ENCODE results near the gene NCAN. TPM values are rescaled to one million over a fixed set of nuclear protein-coding genes. Genes with fewer than 3 reads are reported as not detected.

The NCAN gene
- polyA plus RNA-seq, 2 of the 4 experiments (the other 2 are of a cell fraction): 0.03 to 0.05 TPM

DNA sequence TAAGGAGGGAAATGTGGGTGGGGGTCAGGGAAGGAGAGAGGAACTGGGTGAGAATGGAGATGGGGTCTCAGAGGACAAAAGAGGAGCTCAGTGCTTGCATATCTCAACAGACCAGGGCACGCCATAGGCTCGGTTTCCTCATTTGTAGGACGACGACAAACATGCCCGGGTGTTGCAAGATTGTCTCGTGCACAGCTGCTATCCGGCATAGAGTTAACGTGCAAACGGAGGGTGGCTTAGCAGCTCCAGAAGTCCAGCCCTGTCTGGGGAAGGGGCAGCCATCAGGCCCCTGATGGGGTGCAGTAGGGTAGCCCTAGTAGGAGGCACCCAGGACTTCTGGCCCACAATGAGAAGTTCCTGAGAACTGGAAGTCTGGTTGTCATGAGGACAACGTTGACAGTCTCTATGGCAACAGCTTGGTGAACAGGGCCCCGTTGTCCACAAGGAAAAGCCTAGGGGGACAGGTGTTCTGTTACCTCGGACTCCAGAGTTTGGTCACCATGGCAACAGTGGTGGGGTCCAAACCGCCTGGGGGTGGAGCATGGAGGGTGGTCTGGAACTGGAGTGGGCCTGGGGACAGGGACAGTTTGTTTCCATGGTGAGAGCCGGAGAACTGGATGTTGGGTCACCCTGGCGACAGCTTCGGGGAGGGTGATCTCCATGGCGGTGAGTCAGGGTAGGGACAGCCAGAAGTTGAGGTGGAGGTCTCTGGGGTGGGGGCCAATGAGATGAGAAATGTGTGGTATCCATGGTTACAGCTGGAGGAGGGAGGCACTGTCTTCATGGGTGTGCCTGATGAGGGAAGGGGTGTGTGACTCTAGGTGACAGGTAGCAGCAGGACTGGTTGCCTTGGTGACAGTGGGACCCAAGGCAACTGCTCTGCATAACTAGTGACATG is 44.6 kb downstream of the NCAN start:
- FAIRE-seq: no peak
- CTCF ChIA-PET: no interaction called here
- Histone ChIP-seq H3K4me1 (no peaks in the 10 kb centered on the region), H3K9me3 (no peaks in the 10 kb centered on the region), H3K4me3 (no peak overlapping the region), H3K27ac (no peak overlapping the region), H3K4me2 (no peak overlapping the region)
- POLR2A ChIA-PET: no interaction called here
- 18% methylated on average over 17 of the region's 17 CpGs for WGBS (ENCODE audit: missing lambda C conversion rate)
- ATAC-seq: peak; percentile 42 to 56; a peak in 4 of 6 replicates
- no peak for TF ChIP-seq BHLHE40 (IDR thresholded peaks at IDR 0.05; ENCODE audit: low read depth, low read length)
- TF ChIP-seq, protein P1, sequence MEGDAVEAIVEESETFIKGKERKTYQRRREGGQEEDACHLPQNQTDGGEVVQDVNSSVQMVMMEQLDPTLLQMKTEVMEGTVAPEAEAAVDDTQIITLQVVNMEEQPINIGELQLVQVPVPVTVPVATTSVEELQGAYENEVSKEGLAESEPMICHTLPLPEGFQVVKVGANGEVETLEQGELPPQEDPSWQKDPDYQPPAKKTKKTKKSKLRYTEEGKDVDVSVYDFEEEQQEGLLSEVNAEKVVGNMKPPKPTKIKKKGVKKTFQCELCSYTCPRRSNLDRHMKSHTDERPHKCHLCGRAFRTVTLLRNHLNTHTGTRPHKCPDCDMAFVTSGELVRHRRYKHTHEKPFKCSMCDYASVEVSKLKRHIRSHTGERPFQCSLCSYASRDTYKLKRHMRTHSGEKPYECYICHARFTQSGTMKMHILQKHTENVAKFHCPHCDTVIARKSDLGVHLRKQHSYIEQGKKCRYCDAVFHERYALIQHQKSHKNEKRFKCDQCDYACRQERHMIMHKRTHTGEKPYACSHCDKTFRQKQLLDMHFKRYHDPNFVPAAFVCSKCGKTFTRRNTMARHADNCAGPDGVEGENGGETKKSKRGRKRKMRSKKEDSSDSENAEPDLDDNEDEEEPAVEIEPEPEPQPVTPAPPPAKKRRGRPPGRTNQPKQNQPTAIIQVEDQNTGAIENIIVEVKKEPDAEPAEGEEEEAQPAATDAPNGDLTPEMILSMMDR (IDR thresholded peaks at IDR 0.05): no peak
- no peak for TF ChIP-seq MAZ (IDR thresholded peaks at IDR 0.05; ENCODE audit: borderline replicate concordance, low read depth, low read length)
- no peak for TF ChIP-seq RFX5 (IDR thresholded peaks at IDR 0.05)
- TF ChIP-seq, protein P2, sequence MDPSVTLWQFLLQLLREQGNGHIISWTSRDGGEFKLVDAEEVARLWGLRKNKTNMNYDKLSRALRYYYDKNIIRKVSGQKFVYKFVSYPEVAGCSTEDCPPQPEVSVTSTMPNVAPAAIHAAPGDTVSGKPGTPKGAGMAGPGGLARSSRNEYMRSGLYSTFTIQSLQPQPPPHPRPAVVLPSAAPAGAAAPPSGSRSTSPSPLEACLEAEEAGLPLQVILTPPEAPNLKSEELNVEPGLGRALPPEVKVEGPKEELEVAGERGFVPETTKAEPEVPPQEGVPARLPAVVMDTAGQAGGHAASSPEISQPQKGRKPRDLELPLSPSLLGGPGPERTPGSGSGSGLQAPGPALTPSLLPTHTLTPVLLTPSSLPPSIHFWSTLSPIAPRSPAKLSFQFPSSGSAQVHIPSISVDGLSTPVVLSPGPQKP (IDR thresholded peaks at IDR 0.05; ENCODE audit: low read depth, low read length): no peak
- DNase-seq (ENCODE audit: low read depth in 1 of 2, low spot score in 1 of 2): peak in 1 of 2 experiments; percentile 40

DNA sequence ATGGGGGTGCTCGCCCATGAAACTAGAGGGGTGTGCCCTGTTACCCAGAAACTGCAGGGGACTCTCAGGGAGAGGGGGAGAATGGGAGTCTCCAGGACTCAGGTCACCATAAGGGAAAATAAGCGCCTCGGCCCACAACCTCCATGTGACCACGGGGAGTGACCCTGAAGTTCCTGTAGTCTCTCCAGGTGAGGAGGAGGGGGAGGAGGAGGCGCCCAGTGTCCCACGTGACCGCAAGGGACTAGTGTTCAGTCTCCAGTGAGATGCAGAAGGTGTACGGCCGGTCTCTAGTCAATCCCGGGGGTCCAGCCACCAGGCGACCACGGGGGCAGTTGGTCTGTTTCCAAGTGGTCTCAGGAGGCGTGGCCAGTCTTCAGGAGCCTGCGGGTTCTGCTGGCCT is 45.4 kb downstream of the NCAN start:
- TF ChIP-seq EP300 (IDR thresholded peaks at IDR 0.05) (no peak), ZFP36 (IDR thresholded peaks at IDR 0.05; ENCODE audit: borderline replicate concordance, partially characterized antibody) (no peak)
- TF ChIP-seq, protein P3, sequence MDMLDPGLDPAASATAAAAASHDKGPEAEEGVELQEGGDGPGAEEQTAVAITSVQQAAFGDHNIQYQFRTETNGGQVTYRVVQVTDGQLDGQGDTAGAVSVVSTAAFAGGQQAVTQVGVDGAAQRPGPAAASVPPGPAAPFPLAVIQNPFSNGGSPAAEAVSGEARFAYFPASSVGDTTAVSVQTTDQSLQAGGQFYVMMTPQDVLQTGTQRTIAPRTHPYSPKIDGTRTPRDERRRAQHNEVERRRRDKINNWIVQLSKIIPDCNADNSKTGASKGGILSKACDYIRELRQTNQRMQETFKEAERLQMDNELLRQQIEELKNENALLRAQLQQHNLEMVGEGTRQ (IDR thresholded peaks at IDR 0.05): peak; percentile 45; the same call in 1 of the 2 replicates
- TF ChIP-seq, protein P4, sequence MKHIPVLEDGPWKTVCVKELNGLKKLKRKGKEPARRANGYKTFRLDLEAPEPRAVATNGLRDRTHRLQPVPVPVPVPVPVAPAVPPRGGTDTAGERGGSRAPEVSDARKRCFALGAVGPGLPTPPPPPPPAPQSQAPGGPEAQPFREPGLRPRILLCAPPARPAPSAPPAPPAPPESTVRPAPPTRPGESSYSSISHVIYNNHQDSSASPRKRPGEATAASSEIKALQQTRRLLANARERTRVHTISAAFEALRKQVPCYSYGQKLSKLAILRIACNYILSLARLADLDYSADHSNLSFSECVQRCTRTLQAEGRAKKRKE (CRISPR knock-in tag; IDR thresholded peaks at IDR 0.05; ENCODE audit: low read depth): no peak
- TF ChIP-seq, protein P5, sequence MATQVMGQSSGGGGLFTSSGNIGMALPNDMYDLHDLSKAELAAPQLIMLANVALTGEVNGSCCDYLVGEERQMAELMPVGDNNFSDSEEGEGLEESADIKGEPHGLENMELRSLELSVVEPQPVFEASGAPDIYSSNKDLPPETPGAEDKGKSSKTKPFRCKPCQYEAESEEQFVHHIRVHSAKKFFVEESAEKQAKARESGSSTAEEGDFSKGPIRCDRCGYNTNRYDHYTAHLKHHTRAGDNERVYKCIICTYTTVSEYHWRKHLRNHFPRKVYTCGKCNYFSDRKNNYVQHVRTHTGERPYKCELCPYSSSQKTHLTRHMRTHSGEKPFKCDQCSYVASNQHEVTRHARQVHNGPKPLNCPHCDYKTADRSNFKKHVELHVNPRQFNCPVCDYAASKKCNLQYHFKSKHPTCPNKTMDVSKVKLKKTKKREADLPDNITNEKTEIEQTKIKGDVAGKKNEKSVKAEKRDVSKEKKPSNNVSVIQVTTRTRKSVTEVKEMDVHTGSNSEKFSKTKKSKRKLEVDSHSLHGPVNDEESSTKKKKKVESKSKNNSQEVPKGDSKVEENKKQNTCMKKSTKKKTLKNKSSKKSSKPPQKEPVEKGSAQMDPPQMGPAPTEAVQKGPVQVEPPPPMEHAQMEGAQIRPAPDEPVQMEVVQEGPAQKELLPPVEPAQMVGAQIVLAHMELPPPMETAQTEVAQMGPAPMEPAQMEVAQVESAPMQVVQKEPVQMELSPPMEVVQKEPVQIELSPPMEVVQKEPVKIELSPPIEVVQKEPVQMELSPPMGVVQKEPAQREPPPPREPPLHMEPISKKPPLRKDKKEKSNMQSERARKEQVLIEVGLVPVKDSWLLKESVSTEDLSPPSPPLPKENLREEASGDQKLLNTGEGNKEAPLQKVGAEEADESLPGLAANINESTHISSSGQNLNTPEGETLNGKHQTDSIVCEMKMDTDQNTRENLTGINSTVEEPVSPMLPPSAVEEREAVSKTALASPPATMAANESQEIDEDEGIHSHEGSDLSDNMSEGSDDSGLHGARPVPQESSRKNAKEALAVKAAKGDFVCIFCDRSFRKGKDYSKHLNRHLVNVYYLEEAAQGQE (IDR thresholded peaks at IDR 0.05): no peak
- H3K4me3 ChIP-seq: no peak overlapping the region
- H3K27ac ChIP-seq: no peak overlapping the region
- POLR2A ChIA-PET: no interaction called here
- H3K4me1 ChIP-seq: no peaks in the 10 kb centered on the region
- CTCF ChIA-PET: no interaction called here
- H3K4me2 ChIP-seq: no peak overlapping the region
- FAIRE-seq: no peak
- H3K9me3 ChIP-seq: no peaks in the 10 kb centered on the region
- no peak for ATAC-seq
- DNase-seq (ENCODE audit: low read depth in 1 of 2, low spot score in 1 of 2): no peak
- WGBS (ENCODE audit: missing lambda C conversion rate): 6% methylated on average over 6 of the region's 14 CpGs
